Measurements from ENCODE around the gene AGBL4. TPM values are rescaled to one million over a fixed set of nuclear protein-coding genes. Genes with fewer than 3 reads are reported as not detected.

Gene AGBL4
- polyA plus RNA-seq, 3 donors: 0.93 to 1.3 (median 1.2) TPM

DNA sequence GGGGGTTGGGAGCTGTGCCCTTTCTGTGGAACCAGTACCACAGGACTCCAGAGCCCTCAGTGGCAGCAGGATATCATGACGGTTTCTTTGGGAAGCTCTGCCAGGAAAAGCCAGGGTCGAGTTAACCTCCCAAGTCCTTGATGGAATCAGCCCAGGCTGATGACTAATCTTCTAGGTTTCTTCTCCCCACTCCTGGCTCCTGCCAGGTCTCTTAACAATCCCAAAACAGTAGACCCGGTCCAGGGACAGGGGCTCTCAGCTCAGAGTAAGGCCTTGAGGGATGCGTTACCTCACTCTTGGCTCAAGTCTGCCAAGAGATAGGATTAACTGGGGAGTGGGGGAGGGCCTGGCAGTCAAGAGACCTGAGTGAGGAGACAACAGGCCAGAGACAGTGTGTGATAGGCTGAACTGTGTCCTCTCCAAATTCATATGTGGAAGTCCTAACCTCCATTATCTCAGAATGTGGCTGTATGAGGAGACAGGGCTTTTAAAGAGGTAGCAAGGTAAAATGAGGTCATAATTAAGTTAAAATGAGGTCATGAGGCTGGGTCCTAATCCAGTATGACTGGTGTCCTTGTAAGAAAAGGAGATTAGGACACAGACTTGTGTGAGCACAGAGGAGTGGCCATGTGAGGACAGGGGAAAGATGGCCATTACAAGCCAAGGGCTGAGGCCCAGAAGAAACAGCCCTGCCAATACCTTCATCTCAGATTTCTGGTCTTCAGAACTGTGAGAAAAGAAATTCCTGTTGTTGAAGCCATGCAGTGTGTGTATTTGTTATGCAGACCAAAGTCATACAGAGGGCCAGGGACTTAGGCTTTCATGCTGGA lies 1342.1 kb downstream of the AGBL4 start:
- DNase-seq: no peak

DNA sequence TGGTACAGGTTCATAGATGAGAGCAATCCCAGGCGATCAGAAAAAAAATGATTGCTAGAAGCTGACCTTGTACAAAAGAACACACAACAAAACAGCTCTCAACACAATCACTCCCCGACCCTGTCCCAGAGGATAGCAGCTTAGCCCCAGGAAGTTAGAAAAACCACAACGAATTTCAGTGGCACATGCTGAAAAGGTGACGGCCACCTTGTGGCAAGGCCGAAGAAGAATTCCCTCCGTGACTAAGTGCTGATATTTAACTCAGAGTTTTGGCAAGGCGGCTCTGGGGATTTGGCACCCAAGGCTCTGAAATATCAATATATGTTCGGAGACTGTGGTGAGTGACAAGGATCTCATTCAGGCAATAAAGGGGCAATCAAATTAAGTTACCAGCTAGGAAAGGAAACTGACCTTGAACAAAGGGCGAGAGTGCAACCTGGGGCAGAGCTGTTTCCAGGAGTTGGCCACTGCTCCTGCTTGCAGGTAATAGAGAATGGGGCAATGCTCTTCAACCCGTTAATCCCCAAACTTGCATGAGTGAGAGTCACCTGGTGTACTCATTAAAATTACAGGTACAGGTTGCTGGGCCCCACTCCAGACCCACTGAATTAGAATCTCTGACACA lies 1343.2 kb downstream of the AGBL4 start:
- no peak for DNase-seq

- DNase-seq: no peak
Observed at GRCh38 chr1:48679859-48680258, 1343.9 kb downstream of the AGBL4 start.

- DNase-seq: no peak
Observed at GRCh38 chr1:48678710-48679505, 1344.8 kb downstream of the AGBL4 start.

DNA sequence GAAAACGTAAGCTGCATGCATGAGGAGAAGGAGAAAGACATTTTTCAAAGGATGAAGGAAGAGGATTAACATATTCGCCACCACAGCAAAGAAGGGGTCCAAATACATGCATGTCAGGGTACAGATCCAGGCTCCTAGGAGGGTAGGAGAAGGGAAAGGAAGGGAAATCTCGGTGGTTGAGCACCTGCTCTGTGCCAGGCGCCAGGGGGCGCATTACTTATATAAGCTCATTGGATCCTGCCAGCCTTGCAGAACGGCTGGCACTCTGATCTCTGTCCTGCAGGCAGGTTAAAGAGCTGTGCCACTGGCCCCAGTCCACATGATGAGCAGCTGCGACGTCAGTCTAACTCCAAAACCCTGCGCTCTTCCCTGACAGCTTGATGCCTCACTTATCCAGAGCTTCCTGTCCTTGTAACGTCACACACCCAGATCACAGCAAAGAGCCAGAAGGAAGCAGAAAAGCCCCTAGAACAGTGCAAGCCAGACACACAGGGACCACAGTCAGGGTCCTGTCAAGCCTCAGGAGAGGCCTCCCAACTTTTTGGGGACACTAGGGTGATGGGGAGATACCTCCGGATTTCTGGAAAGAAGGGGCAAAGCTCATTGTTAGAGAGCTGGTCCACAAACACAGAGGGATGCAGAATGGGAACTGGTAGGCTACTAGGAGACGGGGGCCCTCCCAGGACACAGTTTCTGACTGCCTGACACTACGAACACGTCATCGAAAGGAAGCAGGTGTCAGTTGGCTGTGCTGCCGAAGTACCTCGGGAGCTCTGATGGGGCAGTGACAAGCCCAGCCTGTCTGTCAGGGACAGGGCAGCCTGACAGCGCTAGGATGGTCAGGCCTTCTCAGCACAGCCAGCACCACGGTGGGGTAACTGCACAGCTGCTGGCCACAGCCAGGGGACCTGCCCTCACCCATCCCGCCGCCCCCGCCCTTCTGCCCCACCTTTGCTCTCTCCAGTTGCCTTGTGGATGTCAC lies 1346.2 kb downstream of the AGBL4 start:
- peak; percentile 55 for DNase-seq

- no peak for DNase-seq
Observed at GRCh38 chr1:48676822-48677221, 1346.9 kb downstream of the AGBL4 start.

DNA sequence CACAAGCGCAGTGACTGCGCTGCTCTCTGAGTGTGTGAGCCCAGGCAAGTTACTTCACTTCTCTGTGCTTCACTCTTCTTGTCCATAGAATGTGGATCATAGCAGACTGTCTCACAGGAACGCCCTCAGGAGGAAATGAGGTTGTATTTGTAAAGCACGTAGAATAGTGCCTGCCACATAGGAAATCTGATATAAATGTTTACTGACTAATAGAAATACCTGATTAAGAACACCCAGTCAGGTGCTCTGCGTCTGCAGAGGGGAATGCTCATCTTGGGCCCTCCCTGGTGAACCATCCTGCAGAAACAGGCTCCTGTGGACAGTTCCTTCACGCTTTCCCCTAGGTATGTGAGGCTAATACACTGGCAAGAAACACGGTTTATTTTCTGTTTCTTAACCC lies 1347.4 kb downstream of the AGBL4 start:
- DNase-seq: no peak

DNA sequence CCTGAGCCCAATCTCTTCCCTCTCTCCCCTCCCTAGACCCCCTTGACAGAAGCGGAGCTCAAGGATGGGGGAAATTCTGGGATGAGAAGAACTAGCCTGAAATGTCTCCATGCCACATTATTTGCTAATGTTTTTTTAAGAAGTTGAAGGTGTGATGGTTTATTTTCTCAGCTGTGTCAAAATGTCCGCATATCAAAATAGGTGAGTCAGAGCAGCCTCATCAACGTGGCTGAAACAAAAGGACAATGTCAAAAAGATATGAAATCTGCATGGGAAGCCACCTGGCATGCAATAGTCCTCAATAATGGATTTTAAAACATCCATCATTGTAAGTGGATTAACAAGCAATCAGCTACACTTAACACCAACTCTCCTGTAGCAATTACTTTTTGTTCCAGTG lies 1348.5 kb downstream of the AGBL4 start:
- no peak for DNase-seq

DNA sequence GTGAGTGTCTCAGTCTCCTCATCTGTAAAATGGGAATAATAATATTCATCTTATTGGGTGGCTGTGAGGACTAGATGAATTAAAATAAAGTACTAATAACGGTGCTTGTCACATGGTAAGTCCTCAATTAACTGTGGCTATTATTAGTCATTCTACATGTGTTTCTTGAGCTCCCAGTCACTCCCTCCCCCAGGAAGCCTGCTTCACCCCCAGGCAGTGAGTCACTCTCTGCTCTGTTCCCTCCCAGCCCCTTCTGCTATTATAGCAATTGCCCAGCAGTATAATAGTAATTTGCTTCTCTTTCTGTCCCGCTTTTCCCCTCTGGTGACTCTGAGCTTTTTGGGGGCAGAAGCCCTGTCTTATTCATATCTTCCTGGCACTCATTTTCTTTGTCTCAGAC lies 1349.1 kb downstream of the AGBL4 start:
- DNase-seq: no peak

DNA sequence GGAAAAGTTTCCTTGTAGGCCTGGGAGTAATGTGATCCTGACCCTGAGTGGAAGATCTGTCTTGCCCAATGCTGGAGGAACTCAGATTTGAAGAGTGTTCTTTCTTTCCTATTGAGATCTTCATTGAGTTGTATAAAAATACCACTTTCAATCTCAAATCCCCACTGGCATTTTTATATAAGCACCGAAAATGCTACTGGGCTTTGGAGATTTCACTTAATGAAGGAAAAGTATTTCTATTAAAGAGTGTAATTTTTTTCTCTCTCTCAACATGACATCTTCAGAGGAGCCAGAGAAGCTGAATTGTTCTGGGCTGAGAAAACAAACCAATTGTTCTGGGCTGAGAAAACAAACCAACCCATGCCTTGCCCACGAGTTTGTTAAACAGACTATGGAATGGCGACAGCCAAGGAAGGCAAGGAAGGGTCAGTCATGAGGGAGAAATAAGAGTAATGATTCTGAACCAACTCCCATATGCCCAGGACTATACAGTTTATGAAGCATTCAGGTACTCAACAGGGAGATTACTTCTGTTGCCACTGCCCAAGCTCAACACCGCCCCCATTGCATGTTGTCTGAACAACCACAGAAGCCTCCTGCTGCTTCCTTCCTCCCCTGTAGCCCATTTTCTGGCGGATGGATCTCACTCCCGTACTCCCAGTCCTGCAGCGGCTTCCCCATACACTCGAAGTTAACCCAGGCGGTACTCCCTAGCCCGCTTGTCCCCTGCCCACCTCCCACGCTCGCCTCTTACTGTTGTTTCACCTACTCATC lies 1350.2 kb downstream of the AGBL4 start:
- DNase-seq: no peak

- no peak for DNase-seq
Observed at GRCh38 chr1:48671578-48671977, 1352.2 kb downstream of the AGBL4 start.

DNA sequence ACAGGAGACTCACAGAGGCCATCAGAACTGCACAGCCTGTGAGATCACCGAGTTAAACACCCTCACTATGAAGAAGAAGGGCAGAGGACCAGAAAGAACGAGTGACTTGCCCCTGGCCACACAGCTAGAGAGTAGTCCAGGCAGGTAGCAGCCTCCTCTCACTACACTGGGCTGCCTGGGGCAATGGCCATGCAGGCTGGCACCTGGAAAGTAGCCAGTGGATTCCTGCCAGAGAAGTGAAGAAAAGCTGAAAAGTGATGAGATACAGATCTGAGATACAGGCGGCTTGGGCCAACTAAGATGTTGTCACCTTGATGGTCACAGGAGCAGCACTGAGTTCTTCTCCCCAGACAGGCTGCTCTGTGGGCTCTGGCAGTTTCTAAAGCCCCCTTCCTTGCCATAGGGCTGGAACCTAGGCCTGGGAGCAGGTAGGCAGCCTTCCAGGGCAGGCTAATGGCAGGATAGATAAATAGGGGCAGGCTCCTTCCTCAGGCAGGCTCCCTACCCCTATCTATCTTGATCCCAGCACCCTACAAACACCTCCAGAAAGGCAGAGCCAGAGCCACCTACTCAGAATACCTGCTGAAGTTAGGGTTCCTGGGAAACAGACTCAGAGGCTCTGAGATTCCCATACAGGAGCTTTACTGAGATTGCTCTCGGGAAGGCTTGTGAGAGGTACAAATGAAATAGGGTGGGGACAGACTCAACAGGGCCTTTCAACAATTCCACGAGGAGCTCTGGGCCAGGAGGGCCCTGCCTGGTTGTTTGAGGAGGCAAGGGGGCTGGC lies 1353.3 kb downstream of the AGBL4 start:
- DNase-seq: no peak

GRCh38 chr1:48668339-48668738 lies 1355.4 kb downstream of the AGBL4 start:
- DNase-seq: no peak

- DNase-seq: no peak
Observed at GRCh38 chr1:48667782-48668181, 1356.0 kb downstream of the AGBL4 start.

DNA sequence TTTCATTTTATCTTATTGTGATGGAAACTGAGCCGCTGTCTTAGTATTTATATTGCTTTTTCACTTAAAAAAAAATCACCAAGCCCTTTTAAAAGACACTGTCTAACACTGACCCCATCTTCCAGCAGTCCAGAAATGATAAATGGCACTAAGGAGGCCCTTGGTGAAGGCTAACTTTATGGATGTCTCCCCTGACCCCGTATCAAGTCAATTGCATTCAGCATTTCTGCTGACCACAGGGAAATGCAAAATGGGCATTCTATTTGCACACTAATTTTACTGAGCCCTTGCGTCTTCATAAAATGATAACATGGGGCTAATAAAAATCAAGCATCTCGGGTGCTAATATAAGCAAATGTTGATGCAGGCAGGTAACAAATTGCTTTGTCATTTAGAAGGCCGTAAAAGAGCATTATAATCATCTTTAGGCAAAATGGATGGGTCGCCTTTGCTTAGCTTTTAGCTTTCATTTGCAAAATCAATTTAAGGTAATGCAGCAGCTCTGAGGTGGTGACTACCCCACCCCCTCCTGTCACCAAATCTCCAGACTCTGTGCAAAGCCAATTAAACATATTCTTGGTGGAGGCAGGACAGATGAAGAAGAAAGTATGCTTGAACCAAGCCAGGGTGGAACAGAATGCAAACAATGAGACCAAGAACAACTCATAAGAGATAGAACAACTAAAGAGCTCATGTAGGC lies 1357.9 kb downstream of the AGBL4 start:
- DNase-seq: no peak

DNA sequence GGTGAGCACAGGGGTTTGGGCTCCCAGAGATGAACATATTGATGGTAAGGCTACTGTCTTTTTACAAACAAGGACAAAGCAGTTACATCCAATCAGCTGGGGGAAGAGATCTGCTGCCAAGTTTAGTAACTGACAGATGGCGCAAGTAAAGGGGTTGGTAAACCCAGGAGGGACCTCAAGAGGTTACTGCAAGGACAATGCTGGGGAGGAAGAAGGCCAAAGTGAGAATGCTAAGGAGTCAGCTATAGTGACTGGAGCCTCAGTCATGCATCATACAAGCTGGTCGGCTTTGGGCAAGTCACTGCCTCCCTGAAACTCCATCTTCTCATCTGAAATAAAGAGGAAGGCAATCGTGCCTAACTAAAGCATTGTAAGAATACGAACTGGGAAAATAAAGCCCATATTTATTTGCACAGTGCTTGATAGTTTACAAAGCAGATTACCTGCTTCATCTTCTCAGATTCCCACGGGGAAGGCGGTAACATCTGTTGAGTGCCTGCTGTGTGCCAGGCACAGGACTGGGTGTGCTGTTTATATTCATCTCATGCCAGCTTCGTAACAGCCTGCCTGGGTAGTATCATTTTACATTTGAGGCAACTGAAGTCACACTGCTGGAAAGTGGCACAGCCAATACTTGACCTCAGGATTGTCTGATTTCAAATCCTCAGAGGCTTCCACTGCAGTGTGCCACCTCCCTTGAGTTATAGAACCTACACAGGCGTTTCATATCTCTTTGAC lies 1361.9 kb downstream of the AGBL4 start:
- DNase-seq: no peak

DNA sequence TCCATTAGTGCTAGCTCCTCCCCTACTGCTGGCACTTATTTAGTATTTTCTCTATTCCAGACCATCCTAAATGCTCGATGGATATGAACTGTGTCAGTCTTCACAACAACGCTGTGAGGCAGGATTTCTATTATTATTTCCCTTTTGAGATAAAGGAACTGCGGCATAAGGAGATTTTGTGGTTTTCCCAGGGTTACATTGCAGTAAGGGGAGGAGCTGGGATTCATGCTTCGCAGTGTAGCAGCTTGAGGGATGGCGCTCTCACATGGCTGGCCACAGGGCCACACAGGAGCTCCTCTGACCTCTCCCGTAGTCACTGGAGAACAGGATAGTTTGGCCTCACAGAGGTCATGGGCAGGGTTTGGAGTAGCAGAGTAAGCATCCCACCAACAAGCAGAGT lies 1364.0 kb downstream of the AGBL4 start:
- no peak for DNase-seq

DNA sequence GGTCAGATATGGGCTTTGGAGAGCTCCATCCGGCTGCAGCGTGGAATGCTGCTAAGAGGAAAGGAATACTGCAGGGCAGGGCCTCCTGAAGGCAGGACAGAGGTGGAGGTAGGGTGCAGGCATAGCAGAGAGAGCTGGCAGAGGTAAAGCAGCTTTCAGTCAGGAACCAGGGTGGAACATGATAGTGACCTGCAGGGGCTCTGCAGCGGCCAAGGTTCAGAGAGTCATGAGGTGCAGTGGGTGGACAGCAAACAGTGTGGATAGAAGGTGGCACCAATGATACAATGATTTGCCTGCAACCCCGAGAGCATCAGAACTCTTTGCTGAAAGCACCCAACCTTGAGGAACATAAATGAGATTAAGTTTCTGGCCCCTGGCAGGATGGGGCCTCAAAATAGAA lies 1366.3 kb downstream of the AGBL4 start:
- no peak for DNase-seq

All from renal pelvis (tissue), 4 donors.